HG02970 (cell line): Measurements from ENCODE around the gene LCN10.
"Not testable (repeated sequence)": the region's sequence is repeated elsewhere in the genome, so short reads cannot be mapped to it uniquely, and the experiment has no call there.

Experiments
- ATAC-seq: cut with Tn5 transposase; IDR thresholded peaks from one replicate; pipeline ENCODE4 v1.9.1; 2021; ENCODE audit warnings: mild to moderate bottlenecking, moderate library complexity, moderate number of reproducible peaks; ENCODE audit not compliant: unreplicated experiment, low FRiP score

LCN10 gene

GRCh38 chr9:136707849-136708517 is 34.8 kb downstream of the LCN10 start:
- no peak for ATAC-seq

- ATAC-seq: no peak
Measured at GRCh38 chr9:136707011-136707410, 35.7 kb downstream of the LCN10 start.

- ATAC-seq: no peak
Measured at GRCh38 chr9:136705564-136705963, 37.2 kb downstream of the LCN10 start.

- ATAC-seq: not testable (repeated sequence)
Measured at GRCh38 chr9:136704741-136705140, 38.0 kb downstream of the LCN10 start.

DNA sequence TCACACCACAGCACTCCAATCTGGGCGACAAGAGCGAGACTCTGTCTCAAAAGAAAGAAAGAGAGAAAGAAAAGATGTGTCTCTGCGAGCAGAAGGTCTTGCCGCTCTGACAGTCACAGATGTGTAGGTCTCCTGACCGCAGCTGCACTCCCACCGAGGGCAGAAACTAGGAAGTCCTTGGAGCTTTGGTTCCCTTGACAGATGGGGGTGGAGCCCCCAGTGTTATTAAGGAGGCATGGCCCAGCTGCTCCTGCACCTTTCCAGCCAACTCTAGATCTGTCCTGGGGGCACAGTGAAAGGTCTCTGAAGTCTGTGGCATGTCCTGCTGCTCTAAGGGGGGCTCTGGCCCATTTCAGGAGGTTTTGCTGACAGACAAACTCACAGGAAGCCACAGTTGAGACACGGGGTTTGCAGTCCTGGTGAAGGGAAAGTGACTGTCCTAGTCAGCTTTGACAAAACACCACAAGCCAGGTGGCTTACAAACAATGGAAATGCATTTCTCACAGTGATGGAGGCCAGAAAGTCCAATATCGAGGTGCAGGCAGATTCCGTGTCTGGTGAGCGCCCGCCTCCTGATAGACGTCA is 39.4 kb downstream of the LCN10 start:
- no peak for ATAC-seq

DNA sequence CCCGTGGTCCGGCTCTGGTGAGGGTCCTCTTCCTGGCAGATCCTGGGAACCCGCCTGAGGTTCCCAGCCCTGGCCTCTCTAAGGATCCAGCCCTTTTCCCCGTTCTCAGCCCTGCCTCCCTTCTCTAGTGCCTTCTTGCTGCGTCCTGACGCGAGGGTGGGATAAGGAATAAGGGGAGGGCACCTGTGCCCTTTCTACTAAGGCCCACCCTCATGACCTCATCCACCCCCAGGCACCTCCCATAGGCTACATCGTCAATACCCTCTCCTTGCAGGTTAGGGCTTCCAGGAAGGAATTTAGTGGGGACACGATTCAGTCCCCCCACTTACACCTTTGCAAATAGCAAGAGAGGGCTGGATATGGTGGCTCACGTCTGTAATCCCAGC is 41.1 kb downstream of the LCN10 start:
- ATAC-seq: no peak

DNA sequence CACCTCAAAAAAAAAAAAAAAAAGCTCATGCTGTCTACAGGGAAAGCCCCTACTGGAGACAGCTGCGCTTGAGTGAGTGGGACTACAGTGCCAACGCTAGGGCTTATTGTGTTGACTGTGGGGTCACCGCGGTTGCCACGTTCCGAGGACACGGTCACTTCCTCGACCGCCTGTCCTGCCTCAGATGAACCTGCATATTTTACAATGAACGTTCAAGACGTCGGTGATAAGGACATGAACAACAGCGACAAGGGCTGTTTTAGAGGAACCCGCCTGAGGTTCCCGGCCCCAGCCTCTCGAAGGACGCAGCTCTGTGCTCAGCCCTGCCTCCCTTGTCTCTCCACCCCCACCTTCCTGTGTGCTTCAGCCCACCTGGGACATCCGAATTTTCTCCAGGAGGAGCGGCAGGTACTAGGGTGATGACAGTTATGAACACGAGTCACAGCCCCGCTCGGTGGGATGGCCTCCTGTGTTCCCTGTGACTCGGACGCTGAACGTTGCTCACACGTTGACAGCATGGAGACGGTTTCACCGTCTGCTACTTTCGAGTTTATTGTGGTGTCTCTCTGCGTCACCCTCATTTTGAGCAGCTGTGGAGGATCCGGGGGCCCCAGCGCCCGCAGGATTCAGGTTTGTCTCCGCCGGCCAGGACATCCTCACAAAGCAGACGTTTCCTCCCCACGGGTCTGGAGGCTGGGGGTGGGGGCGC is 41.6 kb downstream of the LCN10 start:
- ATAC-seq: no peak

DNA sequence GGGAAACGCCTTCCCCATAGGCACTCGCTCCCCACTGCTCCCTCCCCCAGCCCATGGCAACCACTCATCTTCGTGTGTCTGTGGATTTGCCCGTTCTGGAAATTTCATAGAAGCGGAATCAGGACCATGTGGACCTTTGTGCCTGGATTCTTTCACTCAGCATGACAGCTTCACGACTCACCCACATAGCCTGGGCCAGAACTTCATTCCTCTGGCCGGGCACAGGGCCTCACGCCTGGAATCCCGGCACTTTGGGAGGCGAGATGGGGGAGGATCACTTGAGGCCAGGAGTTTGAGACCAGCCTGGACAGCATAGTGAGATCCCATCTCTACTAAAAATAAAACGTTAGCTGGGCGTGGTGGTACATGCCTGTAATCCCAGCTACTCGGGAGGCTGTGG is 42.4 kb downstream of the LCN10 start:
- ATAC-seq: no peak

GRCh38 chr9:136698635-136699246 is 44.0 kb downstream of the LCN10 start:
- no peak for ATAC-seq

- ATAC-seq: no peak
Measured at GRCh38 chr9:136697821-136698526, 44.8 kb downstream of the LCN10 start.

GRCh38 chr9:136697146-136697820 is 45.5 kb downstream of the LCN10 start:
- ATAC-seq: no peak

DNA sequence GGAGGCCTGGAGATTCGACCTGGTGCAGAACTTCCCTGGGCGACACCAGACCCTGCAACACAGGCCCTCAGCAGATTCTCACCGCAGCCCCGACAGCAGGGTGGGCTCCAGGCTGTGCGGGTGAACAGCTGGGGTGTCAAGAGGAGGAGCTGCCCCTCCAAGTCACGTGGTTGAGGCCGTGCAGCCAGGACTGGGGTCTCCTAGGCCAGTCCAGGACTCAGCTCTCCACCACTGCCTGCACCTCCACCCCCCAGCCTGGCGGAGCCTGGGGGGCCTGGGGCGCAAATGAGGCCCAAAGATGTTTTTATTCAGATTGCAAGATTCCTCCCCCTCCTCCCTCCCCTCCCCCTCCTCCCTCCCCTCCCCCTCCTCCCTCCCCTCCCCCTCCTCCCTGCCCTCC is 46.2 kb downstream of the LCN10 start:
- no peak for ATAC-seq

GRCh38 chr9:136695955-136696354 is 46.8 kb downstream of the LCN10 start:
- no peak for ATAC-seq

DNA sequence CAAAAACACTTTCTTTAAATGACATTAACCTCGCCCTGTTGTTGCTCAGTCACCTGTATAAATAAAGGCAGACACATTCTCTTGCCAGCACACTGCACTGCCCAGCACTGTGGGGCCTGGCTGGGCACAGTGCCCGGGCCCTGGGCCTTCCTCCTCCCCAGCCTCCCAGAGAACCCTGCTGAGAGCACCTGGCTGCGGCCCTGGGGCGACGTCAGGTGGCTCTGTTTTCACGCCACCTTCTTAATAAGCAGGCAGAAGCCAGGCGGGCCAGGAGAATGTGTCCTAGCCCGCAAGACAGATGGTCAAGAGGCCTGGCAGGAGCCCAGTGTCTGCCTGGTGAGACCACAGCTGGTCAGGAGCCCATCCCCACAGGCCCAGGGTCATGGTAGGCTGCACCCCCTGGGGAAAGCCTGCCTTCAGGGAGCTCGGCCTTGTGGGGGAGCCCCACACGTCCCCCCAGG is 47.3 kb downstream of the LCN10 start:
- ATAC-seq: no peak

DNA sequence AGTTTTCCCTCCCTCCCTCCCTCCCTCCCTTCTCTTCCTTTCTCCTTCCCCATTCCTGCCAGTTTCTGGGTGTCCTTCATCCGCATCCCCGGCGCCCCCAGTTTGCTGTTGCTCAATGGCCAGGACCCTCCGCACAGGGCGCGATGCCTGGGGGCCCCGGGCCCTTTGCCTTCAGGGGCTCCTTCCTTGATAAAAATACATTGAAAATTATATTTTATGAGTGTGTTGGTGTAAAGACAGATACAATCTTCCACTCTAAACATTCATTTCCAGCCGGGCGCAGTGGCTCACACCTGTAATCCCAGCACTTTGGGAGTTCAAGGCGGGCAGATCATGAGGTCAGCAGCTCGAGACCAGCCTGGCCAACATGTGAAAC is 47.9 kb downstream of the LCN10 start:
- ATAC-seq: no peak

- no peak for ATAC-seq
Measured at GRCh38 chr9:136694163-136694871, 48.4 kb downstream of the LCN10 start.

- ATAC-seq: no peak
Measured at GRCh38 chr9:136693490-136694162, 49.1 kb downstream of the LCN10 start.

- no peak for ATAC-seq
Measured at GRCh38 chr9:136693135-136693489, 49.6 kb downstream of the LCN10 start.
